OCI-LY7 (cell line): Measurements from ENCODE around the gene PPM1J.

Source experiments
- EZH2phosphoT487 ChIP-seq: fragments of 200-600 bp; sonication (generic); IDR thresholded peaks from 2 replicates; pipeline ENCODE4 v1.6.1; 2018; ENCODE audit warnings: low read depth, borderline replicate concordance, mild to moderate bottlenecking, mixed run types, antibody characterized with exemption, low read length, moderate library complexity, mixed read lengths
- TF ChIP-seq, protein P1 (sequence below): fragments of 200-600 bp; sonication (generic); conservative IDR thresholded peaks from 2 replicates; pipeline ENCODE4 v1.5.1; 2014; ENCODE audit warnings: mild to moderate bottlenecking, antibody characterized with exemption, low read length, moderate library complexity, mixed read lengths

DNA sequence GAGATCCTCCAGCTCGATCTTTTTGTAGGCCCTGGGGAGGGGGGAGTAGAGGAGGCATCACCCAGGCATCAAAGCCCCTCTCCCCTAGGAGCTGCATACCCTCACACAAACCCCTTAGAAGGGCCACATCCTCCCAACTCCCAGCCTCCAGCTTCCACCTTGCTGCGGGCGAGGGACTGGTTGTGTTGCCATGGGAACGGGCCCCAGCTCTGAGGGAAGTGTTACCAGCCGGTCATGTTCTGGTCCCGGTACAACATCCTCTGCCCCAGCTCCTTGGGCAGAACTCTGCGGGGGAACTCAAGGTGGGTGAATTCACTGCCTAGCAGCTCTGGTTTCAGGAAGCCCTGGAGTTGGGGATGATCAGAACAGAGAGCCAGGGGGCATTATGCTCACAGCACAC is 4.1 kb downstream of the PPM1J start:
- TF ChIP-seq, protein P1, sequence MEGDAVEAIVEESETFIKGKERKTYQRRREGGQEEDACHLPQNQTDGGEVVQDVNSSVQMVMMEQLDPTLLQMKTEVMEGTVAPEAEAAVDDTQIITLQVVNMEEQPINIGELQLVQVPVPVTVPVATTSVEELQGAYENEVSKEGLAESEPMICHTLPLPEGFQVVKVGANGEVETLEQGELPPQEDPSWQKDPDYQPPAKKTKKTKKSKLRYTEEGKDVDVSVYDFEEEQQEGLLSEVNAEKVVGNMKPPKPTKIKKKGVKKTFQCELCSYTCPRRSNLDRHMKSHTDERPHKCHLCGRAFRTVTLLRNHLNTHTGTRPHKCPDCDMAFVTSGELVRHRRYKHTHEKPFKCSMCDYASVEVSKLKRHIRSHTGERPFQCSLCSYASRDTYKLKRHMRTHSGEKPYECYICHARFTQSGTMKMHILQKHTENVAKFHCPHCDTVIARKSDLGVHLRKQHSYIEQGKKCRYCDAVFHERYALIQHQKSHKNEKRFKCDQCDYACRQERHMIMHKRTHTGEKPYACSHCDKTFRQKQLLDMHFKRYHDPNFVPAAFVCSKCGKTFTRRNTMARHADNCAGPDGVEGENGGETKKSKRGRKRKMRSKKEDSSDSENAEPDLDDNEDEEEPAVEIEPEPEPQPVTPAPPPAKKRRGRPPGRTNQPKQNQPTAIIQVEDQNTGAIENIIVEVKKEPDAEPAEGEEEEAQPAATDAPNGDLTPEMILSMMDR: no peak
- no peak for TF ChIP-seq EZH2phosphoT487
